GM10847 (cell line): Measurements from ENCODE around the gene GNAO1.

ENCODE experiments used
- POLR2A ChIP-seq: IDR thresholded peaks from 2 replicates; pipeline ENCODE4 v1.6.1; 2011; ENCODE audit not compliant: insufficient read length; ENCODE audit errors: extremely low read depth

Gene GNAO1

DNA sequence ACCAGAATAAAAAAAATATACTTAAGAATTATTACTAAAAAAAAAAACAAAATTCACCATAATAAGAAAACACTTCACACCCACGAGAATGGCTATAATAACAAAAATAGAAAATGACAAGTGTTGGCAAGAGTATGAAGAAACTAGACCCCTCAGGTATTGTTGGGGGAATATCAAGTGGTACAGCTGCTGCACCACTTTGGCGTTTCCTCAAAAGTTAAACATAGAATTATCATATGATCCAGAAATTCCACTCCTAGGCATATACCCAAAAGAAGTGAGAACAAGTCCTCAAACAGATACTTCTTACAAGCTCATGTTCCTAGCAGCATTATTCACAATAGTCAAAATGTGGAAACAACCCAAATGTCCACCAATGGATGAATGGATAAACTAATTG, 207.8 kb downstream of the GNAO1 start:
- no peak for TF ChIP-seq POLR2A

DNA sequence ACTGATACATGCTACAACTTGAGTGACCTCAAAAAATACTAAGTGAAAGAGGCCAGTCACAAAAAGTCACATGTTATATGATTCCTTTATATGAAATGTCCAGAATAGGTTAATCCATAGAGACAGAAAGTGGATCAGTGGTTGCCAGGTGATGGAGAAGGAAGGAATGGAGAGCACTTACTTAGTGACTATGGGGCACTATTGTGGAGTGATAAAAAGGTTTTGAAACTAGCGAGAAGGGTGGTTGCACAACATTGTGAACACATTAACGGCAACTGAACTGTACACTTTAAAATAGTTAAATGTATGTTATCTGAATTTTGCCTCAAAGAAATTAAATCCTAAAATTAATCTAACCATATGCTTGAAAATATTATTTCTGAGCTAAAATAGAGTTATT, 208.2 kb downstream of the GNAO1 start:
- no peak for TF ChIP-seq POLR2A

DNA sequence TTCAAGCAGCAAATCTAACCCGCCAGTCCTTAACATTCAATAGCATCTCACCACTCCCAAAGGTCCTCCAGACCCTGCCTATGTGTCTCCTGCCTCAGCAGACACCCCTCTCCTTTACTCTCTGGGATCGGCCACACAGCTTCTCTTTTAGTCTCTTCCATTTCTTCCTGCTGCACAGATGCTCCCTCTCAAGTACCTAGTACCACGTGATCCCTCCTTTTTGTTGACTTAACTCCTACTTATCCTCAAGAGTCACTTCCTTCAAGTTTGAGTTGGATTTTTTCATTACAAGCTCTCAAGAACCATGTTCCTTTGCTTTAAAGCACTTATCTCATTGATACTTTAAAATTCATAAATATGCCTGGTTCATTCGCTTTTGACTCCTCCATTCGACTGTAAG, 209.2 kb downstream of the GNAO1 start:
- no peak for TF ChIP-seq POLR2A

DNA sequence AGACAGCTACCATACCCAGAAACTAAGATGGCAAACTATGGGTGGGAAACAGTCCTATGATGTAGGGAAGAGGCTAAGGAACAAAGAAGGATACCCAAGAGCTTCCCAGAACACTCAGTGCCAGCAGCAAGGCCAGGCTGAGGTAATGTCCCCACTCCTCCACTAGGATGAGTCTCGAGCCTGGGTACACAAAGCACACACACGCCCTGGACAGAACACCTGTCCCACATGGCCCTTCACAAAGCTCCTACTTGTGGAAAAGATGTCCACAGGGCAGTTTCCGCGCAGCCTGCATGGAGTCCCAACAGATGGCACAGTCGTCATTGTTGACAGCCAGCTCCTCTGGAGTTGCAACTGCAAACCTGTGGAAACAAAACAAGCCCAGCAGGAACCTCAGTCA, 210.2 kb downstream of the GNAO1 start:
- TF ChIP-seq POLR2A = no peak

DNA sequence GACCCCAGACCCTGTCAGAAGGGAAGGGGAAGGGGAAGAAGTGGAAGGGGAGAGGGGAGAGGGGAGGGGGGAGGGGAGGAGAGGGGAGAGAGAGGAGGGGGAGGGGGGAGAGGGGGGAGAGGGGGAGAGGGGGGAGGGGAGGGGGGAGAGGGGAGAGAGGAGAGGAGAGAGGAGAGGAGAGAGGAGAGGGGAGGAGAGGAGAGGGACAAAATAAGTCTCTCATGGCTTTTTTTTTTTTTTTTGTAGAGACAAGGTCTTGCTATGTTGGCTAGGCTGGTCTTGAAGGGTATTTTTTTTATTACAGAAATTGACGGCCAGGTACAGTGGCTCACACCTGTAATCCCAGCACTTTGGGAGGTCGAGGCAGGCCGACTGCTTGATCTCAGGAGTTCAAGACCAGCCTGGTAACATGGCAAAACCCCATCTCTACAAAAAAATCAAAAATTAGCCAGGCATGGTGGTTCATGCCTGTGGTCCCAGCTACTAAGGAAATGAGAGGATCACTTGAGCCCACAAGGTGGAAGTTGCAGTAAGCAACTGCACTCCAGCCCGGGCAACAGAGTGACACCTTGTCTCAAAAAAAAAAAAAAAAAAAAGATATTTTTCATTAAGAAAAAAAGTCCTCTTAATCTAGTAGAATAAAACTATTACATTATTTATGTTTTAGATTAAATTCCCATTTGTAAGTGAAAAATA, 214.8 kb downstream of the GNAO1 start:
- TF ChIP-seq POLR2A = no peak
